GM12878 (cell line): ENCODE measurements around the gene CHAT. TPM values are rescaled to one million over a fixed set of nuclear protein-coding genes. Genes with fewer than 3 reads are reported as not detected.

ENCODE experiments used
- ATAC-seq: fragments of 200-7000 bp; cut with Tn5 transposase; 3 replicates; pipeline ENCODE4 v1.9.1; 2020; ENCODE audit warnings: mild to moderate bottlenecking, moderate library complexity
- BruUV-seq: library from RNA; stranded (reverse); fragments of 400-500 nt; replicated peaks from 2 replicates; lab custom pipeline; 2021; lab: Mats Ljungman, UMichigan
- CTCF ChIA-PET: fragments of 300-600 bp; sonication (Branson Sonifier 250); formaldehyde crosslinking; extraction: SDS; loops from one replicate; lab custom pipeline; 2021; ENCODE audit warnings: inconsistent platforms; lab: Yijun Ruan, JAX
- POLR2A ChIA-PET: fragments of 350-600 bp; formaldehyde crosslinking; extraction: SDS; loops from one replicate; lab custom pipeline; 2021; ENCODE audit warnings: inconsistent platforms; lab: Charles Lee
- RAD21 ChIA-PET: fragments of 300-600 bp; sonication (Branson Sonifier 250); formaldehyde crosslinking; loops from one replicate; lab custom pipeline; 2023; ENCODE audit warnings: antibody characterized with exemption; ENCODE audit not compliant: unreplicated experiment; lab: Charles Lee
- SMC1A ChIA-PET: fragments of 300-600 bp; sonication (Branson Sonifier 250); formaldehyde crosslinking; loops from one replicate; lab custom pipeline; 2023; ENCODE audit not compliant: unreplicated experiment, uncharacterized antibody; lab: Charles Lee
- DNase-seq: peaks from one replicate; pipeline ENCODE4 v3.0.0-alpha.2; 2011; ENCODE audit warnings: low read depth, low spot score
- FAIRE-seq: peaks from 3 replicates; lab custom pipeline; 2011; peaks lifted over from hg19 to GRCh38; lab: Jason Lieb, UNC
- H2AFZ ChIP-seq: 2 replicates; pipeline ENCODE4 v1.6.0; 2011; ENCODE audit warnings: low read depth, low read length, control low read depth; ENCODE audit not compliant: control insufficient read depth
- H3K27ac ChIP-seq: 2 replicates; pipeline ENCODE4 v1.5.1; 2011; ENCODE audit warnings: control low read depth; ENCODE audit not compliant: control insufficient read depth, insufficient read depth
- H3K27me3 ChIP-seq, 2 experiments: replicated peaks in 1 of 2; 2 replicates each; pipeline versions ENCODE4 v1.6.0 to v1.6.1; 2011; ENCODE audit warnings: low read length in 1 of 2; ENCODE audit not compliant: control insufficient read depth in 2 of 2, insufficient read depth in 2 of 2
- H3K36me3 ChIP-seq, 2 experiments: 2 replicates each; pipeline ENCODE4 v1.5.1; 2011; ENCODE audit warnings: low read length in 1 of 2; ENCODE audit not compliant: control insufficient read depth in 2 of 2, insufficient read depth in 2 of 2
- H3K4me1 ChIP-seq: 2 replicates; pipeline ENCODE4 v1.6.1; 2011; ENCODE audit warnings: mild to moderate bottlenecking, low read length, moderate library complexity, mixed read lengths; ENCODE audit not compliant: control insufficient read depth, insufficient read depth
- H3K4me2 ChIP-seq: 2 replicates; pipeline ENCODE4 v1.6.0; 2011; ENCODE audit warnings: control low read depth; ENCODE audit not compliant: control insufficient read depth, insufficient read depth
- H3K4me3 ChIP-seq: fragments of 200-600 bp; sonication (generic); 2 replicates; pipeline ENCODE4 v1.5.1; 2016
- H3K79me2 ChIP-seq: 2 replicates; pipeline ENCODE4 v1.6.0; 2011; ENCODE audit warnings: low read length; ENCODE audit not compliant: control insufficient read depth, insufficient read depth
- H3K9ac ChIP-seq: 2 replicates; pipeline ENCODE4 v1.8.0; 2011; ENCODE audit warnings: low read length, control low read depth, mixed read lengths; ENCODE audit not compliant: control insufficient read depth, insufficient read depth
- H3K9me3 ChIP-seq: replicated peaks from 3 replicates; pipeline ENCODE4 v1.5.1; 2011; ENCODE audit warnings: mild to moderate bottlenecking, low read length; ENCODE audit not compliant: control insufficient read depth, insufficient read depth
- H4K20me1 ChIP-seq: 2 replicates; pipeline ENCODE4 v1.6.0; 2011; ENCODE audit not compliant: control insufficient read depth, insufficient read depth
- BCL3 ChIP-seq: IDR thresholded peaks from 2 replicates; pipeline ENCODE4 v1.6.1; 2011; ENCODE audit warnings: borderline replicate concordance, low read depth, mild to moderate bottlenecking, moderate library complexity, low read length; ENCODE audit not compliant: insufficient read depth, poor library complexity, severe bottlenecking
- EED ChIP-seq: sonication (generic); IDR thresholded peaks from 2 replicates; pipeline ENCODE4 v1.6.1; 2016; ENCODE audit warnings: antibody characterized with exemption, low read depth
- YY1 ChIP-seq: IDR thresholded peaks from 2 replicates; pipeline ENCODE4 v1.6.1; 2011; ENCODE audit warnings: low read depth, mild to moderate bottlenecking, low read length
- ZBTB4 ChIP-seq: fragments of 450-650 bp; formaldehyde crosslinking; IDR thresholded peaks from 2 replicates; pipeline ENCODE4 v1.4.0; 2022; ENCODE audit warnings: mild to moderate bottlenecking, moderate library complexity
- ZNF622 ChIP-seq: fragments of 450-650 bp; IDR thresholded peaks from 2 replicates; pipeline ENCODE4 v1.6.1; 2017; ENCODE audit warnings: mild to moderate bottlenecking, inconsistent platforms
- WGBS: methylation state at CpG from one replicate; pipeline ENCODE4 v1.1.6; 2016; ENCODE audit warnings: low lambda C conversion rate; ENCODE audit not compliant: insufficient replicate concordance, insufficient coverage; ENCODE audit errors: missing lambda C conversion rate; 5-methylcytosine and 5-hydroxymethylcytosine counted together
- in situ Hi-C: fragments of 300-500 bp; cut with MboI; formaldehyde crosslinking; loops from 9 replicates; pipeline ENCODE4 v1.14.3; 2018; ENCODE audit warnings: mixed read lengths
- intact Hi-C: fragments of 100-400 bp; cut with micrococcal nuclease; formaldehyde crosslinking; loops from one replicate; pipeline ENCODE4 v1.14.2; 2022; ENCODE audit not compliant: unreplicated experiment
- polyA plus RNA-seq, 11 experiments: library from polyadenylated mRNA; depleted of rRNA in 4 of 11; unstranded in 6 of 11; stranded (reverse) in 5 of 11; fragments of >200 nt; fragmentation: Nextera tagmentation in 4 of 11; fragmentation: Illumina TruSeq in 1 of 11; extraction: Ambion mirVana in 4 of 11; extraction: Trizol in 1 of 11; gene quantifications; 1 replicate in 1 of 11; 2 replicates in 10 of 11; pipeline versions ENCODE4 v1.2.1 to v1.2.3, GENCODE V29; 2011 to 2016; ENCODE audit warnings: inconsistent platforms in 2 of 11, missing spikeins in 2 of 11, low read depth in 1 of 11
- total RNA-seq, 4 experiments: library from RNA; depleted of rRNA in 3 of 4; stranded (reverse); fragments of >200 nt in 3 of 4; fragmentation: Illumina TruSeq in 1 of 4; extraction: Trizol in 1 of 4; gene quantifications; 2 replicates each; pipeline versions ENCODE4 v1.2.1 to v1.2.3, GENCODE V29; 2013 to 2021
- TF ChIP-seq, protein P1 (sequence below): fragments of 450-650 bp; IDR thresholded peaks from 2 replicates; pipeline ENCODE4 v1.6.1; 2017; ENCODE audit warnings: borderline replicate concordance

Gene CHAT
- total and polyA plus RNA-seq, 10 of the 15 experiments (the other 5 are each of a cell fraction or from before 2014, with no cell fraction given): not detected

DNA sequence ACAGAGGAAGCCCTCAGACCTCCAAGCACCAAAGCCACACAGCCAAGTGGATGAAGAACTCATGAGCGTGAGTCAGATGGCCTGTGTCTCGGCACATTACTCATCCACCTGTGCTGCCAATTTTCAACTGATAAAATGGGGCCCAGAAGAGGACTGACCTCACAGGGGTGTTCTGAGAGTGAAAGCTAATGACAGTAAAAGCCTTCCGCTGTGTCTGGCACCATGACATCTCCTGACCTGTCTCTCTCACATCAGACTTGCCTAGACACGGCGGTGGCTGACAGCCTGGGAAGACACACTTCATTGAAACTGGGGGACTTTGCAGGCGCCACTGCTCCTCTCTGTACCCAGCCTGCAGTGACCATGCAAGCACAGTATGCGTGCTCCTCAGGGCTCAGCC is 12.0 kb upstream of the CHAT start (continued):
- TF ChIP-seq ZBTB4 (CRISPR knock-in tag) (no peak), BCL3 (no peak)
- TF ChIP-seq, all 136 proteins: peak for 0

DNA sequence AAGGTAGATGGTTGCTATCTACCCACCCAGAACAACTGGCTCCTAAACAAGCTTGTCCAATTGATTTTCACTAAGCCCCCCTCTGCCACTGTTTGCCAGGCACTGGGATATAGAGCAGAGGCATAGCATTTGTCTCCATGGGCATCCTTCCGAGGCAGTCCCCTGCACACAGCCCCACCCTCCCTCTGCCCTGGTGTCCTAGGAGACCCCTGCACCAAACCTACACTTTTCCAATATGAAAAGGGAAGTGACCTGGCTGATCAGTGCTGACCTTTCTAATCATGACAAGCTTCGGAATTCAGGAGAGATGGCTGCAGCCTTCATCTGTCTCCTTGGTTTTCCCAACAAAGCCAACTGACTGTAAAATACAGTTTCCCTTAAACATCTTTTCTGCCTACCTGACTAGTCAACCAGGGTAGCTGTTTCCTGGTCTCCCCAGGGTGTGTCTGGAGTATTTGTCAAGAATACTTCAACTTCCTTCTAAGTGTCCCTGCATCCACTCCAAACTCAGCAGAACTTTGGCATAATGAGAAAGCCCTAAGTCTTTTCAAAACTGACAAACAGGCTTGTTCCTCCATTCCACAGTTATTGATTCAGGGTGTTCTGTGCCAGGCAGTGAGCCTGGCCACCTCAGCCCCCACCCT is 11.3 kb upstream of the CHAT start:
- H3K27ac ChIP-seq: no peak overlapping the region
- ChIA-PET SMC1A (no interaction called here), CTCF (interaction anchor here (1.0 kb wide), 1 partner anchor 9 kb away, joined by 4 read pairs; no protein-coding TSS in a partner anchor), POLR2A (no interaction called here), RAD21 (no interaction called here)
- no peaks in the 10 kb centered on the region for H3K79me2 ChIP-seq
- in situ Hi-C loops: no loop called here
- H3K4me3 ChIP-seq: no peak overlapping the region
- H3K4me2 ChIP-seq: no peak overlapping the region
- H3K4me1 ChIP-seq: no peaks in the 10 kb centered on the region
- H3K9me3 ChIP-seq: no peaks in the 10 kb centered on the region
- H3K9ac ChIP-seq: no peak overlapping the region
- FAIRE-seq (no peak), ATAC-seq (no peak), DNase-seq (no peak)
- no peak overlapping the region for H2AFZ ChIP-seq
- 13% methylated on average over 2 of the region's 2 CpGs for WGBS
- H3K36me3 ChIP-seq: no peaks in the 10 kb centered on the region
- intact Hi-C loops: no loop called here
- H3K27me3 ChIP-seq: peaks cover 0 to 4% of the 10 kb centered on the region in 2 experiments; a peak in 2 of 4 replicates
- no TSS peak for BruUV-seq
- TF ChIP-seq ZNF622: no peak
- TF ChIP-seq EED: no peak
- TF ChIP-seq, protein P1, sequence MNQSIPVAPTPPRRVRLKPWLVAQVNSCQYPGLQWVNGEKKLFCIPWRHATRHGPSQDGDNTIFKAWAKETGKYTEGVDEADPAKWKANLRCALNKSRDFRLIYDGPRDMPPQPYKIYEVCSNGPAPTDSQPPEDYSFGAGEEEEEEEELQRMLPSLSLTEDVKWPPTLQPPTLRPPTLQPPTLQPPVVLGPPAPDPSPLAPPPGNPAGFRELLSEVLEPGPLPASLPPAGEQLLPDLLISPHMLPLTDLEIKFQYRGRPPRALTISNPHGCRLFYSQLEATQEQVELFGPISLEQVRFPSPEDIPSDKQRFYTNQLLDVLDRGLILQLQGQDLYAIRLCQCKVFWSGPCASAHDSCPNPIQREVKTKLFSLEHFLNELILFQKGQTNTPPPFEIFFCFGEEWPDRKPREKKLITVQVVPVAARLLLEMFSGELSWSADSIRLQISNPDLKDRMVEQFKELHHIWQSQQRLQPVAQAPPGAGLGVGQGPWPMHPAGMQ: no peak
- no peak for TF ChIP-seq YY1
- H4K20me1 ChIP-seq: no peaks in the 10 kb centered on the region
